CD1c-positive myeloid dendritic cell (primary cell): Measurements from ENCODE around the gene CHCHD1.
A peak's percentile ranks its signal among the peaks of the same experiment; 100 is the strongest.
"Not testable (repeated sequence)": the region's sequence is repeated elsewhere in the genome, so short reads cannot be mapped to it uniquely, and the experiment has no call there.

ENCODE experiments used
- DNase-seq: peaks from one replicate; pipeline ENCODE4 v3.0.0-alpha.2; 2016; ENCODE audit errors: extremely low spot score

Gene CHCHD1

GRCh38 chr10:73791871-73792400, 10.1 kb downstream of the CHCHD1 start:
- DNase-seq, result no peak

DNA sequence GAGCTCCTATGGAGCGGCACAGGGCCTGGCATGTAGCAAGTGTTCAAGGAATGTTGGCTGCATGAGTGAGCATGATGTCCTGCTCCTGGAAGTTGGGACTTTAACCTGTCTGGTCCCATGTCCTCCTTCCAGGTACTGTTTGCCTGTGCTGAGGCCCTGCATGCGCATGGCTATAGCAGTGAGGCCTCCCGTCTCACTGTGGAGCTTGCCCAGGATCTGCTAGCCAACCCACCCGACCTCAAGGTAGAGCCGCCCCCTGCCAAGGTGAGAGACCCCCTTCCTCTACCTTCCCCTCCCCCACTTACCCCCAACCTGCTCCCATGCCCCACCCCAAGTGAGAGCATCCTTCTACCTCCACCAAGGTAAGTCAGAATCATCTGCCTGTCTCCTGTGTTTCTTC, 11.6 kb downstream of the CHCHD1 start:
- DNase-seq, result no peak

- DNase-seq, result not testable (repeated sequence)
Measured at GRCh38 chr10:73795491-73795890, 13.6 kb downstream of the CHCHD1 start.

DNA sequence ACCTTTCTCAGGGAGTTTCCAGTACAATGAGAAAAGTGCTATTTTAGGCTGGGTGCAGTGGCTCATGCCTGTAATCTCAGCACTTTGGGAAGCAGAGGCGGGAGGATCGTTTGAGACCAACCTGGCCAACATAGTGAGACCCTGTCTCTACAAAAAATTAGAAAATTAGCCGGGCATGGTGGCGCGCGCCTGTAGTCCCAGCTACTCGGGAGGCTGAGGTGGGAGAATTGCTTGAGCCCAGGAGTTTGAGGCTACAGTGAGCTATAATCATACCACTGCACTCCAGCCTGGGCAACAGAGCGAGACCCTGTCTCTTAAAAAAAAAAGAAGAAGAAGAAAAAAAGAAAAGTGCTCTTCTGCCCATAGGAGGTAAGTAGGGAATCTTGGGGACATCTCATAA, 14.2 kb downstream of the CHCHD1 start:
- DNase-seq, result not testable (repeated sequence)

- no peak for DNase-seq
Measured at GRCh38 chr10:73796766-73797165, 14.9 kb downstream of the CHCHD1 start.

DNA sequence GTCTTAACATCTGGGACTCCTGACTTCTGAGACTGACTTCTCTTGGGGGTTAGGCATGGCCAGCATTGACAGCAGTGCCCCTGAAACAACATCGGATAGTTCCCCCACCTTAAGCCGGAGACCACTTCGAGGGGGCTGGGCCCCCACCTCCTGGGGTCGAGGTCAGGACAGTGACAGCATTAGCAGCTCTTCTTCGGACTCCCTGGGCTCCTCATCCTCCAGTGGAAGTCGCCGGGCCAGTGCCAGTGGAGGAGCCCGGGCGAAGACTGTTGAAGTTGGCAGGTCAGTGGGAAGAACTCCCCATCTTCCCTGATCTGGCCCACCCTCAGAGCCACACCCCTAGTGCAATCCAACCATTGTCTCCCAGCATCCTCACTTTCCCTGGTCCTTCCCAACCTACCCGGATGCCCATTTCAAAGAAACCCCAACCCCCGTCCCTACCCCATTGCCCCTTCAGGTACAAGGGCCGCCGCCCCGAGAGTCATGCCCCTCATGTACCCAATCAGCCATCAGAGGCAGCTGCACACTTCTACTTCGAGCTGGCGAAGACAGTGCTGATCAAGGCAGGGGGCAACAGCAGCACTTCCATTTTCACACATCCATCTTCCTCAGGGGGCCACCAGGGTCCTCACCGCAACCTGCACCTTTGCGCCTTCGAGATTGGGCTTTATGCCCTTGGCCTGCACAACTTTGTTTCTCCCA, 15.6 kb downstream of the CHCHD1 start:
- no peak for DNase-seq

- no peak for DNase-seq
Measured at GRCh38 chr10:73798087-73798486, 16.2 kb downstream of the CHCHD1 start.

DNA sequence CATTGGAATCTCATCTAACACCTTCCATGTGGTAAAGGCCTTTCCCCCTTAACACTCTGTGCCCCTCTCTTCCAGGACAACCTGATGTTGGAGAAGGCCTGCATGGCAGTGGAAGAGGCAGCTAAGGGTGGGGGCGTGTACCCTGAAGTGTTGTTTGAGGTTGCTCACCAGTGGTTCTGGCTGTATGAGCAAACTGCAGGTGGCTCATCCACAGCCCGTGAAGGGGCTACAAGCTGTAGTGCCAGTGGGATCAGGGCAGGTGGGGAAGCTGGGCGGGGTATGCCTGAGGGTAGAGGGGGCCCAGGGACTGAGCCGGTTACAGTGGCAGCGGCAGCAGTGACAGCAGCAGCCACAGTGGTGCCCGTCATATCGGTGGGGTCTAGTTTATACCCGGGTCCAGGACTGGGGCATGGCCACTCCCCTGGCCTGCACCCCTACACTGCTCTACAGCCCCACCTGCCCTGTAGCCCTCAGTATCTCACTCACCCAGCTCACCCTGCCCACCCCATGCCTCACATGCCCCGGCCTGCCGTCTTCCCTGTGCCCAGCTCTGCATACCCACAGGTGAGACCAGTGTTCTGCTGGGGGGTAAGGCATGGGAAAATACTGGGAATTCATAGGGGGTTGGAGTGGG, 17.2 kb downstream of the CHCHD1 start:
- DNase-seq, result no peak

GRCh38 chr10:73799899-73800559, 18.2 kb downstream of the CHCHD1 start:
- DNase-seq, result no peak

DNA sequence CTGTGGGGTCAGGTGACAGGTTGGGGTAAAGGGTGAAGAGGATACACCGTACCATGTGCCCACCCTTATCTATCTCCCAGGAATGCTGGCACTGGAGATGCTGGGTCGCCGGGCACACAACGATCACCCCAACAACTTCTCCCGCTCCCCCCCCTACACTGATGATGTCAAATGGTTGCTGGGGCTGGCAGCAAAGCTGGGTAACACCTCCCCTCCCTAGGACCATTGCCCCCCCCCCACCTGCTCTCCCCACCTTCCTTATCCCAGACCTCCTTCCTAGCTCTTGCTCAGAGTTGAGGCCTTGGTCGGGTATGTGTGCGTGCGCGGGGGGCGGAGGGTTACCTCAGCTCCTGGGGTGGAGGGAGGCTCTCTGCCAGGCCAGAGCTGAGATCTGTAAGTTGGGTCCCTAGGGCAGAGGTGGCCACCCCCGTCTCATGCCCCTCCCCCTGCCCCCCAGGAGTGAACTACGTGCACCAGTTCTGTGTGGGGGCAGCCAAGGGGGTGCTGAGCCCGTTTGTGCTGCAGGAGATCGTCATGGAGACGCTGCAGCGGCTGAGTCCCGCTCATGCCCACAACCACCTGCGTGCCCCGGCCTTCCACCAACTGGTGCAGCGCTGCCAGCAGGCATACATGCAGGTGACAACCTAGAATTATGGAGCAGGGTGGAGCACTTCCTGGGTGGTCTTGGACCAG, 18.9 kb downstream of the CHCHD1 start:
- no peak for DNase-seq

DNA sequence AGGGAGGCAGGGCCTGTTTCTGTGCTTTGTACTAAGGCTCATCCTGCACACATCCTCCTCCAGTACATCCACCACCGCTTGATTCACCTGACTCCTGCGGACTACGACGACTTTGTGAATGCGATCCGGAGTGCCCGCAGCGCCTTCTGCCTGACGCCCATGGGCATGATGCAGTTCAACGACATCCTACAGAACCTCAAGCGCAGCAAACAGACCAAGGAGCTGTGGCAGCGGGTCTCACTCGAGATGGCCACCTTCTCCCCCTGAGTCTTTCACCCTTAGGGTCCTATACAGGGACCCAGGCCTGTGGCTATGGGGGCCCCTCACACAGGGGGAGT, 19.4 kb downstream of the CHCHD1 start:
- no peak for DNase-seq

DNA sequence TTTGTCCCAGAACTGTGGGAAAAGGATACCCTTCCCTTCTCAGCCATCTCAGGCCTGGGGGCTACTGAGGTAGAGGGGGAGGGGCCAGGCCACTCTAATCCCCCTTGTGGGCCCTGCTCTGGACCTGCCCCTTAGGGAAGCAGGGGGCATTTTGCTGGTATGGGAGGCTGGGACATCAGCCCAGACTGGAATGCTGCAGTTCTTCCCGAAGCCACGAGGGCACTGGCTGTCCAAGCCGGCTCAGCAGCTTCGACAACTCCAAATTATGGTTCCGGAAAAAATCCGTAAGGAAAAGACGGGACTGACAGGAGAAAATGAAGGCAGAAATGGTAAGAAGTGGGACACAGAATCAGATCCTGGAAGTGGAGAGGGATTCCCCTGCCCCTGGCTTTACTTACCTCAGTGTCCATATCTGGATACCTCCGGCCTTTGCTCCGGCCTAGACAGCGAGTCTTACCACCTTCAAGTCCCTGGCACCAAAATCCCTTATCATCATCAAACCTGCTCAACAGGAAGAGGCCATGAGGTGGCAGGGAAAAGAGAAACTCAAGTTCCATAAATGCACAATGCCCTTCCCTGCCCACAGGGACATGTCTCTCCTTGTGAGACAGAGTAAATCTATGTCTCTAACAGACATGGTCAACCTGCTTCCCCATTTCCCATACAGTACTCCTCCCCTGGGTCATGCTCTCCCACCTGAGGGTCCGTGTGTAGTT, 20.6 kb downstream of the CHCHD1 start:
- DNase-seq, result no peak

DNA sequence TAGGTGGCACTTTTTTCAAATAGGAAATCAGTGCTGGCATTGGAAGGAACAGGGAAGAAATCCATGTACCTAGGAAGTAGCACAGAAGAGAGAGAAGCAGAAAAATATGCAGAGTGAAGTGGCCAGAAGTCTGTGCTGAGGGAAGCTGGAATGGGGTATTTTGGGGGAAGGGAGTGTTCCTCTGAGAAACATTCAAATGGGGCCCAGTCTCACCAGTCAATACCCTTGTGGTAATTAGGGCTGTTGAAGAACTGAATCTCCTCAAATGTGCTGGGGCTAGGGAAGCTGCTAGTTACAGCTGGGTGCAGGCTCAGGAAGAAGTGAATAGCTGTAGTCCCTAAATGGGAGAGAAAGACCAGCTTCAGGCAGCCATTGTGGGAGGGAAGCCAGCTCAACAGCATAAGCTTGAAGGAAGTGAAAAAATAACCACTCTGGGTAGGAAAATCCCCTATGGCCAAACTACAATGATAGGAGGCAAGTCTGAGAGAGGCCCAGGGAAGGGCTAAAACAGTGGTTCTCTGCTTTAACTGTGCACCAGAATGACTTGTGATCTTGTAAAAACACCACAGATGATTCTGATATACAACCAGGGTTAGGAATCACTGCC, 21.9 kb downstream of the CHCHD1 start:
- peak; percentile 67 for DNase-seq

- no peak for DNase-seq
Measured at GRCh38 chr10:73806176-73806950, 24.5 kb downstream of the CHCHD1 start.

DNA sequence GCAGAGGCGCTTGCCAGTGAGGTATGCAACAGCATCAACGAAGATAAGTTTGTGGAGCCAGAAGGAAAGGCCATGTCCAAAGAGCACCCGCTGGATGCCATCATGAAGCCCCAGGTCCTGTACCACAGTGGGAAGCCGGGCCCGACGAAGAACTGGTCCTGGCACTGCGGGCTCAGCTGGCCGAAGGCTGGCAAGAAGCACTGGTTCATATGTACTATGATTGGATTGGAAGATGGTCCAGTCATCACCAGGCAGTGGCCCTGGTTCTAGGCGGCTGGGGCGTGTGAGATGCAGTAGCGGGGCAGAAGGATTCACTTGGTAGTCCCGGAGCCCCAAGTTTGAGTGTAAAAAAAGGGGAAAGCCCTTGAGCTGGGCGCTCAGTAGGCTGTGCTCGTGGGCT, 25.6 kb downstream of the CHCHD1 start:
- no peak for DNase-seq

DNA sequence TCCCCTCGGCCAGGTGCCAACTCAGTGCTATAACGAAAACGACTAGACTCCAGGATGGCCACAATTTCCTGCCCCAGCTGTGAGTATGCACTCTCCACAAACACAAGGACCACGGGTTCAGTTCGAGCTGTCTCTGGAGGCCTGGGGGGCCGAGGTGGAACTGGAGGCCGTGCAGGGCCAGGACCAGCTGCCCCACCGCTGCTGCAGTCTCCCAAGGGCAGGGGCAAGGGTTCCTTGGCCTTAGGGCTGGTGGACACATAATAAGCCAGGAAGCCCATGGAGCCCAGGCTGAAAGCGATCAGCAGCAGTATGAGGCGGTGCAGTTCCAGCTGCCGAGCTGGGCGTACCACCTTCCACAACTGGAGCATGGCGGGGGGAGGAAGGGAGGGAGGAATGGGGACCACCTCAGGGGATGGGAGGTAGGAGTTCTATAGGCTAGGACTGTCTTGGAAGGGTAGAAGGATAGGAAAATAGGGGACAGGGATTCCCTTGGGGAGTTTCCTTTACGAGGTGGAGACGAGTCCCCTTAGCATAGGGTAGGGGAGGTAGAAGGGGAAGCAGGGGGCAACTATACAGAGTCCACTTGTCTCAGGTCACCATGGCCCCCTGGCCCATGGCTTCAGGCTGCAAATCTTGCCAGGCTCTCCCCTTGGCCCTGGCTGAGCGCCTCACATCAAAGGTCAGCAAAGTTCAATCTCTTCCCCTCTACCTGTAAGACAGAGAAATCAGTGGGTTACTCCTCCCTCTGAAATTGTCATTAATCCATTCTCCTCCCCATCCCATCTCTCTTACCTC, 26.4 kb downstream of the CHCHD1 start:
- no peak for DNase-seq

- no peak for DNase-seq
Measured at GRCh38 chr10:73809061-73809818, 27.4 kb downstream of the CHCHD1 start.

- DNase-seq, result peak; percentile 34
Measured at GRCh38 chr10:73810358-73810734, 28.5 kb downstream of the CHCHD1 start.
